GM21576 (cell line): ENCODE results near the gene ROR1.

Experiments
- ATAC-seq: cut with Tn5 transposase; IDR thresholded peaks from one replicate; pipeline ENCODE4 v1.9.1; 2021; ENCODE audit warnings: mild to moderate bottlenecking, moderate library complexity; ENCODE audit not compliant: unreplicated experiment

ROR1 gene

DNA sequence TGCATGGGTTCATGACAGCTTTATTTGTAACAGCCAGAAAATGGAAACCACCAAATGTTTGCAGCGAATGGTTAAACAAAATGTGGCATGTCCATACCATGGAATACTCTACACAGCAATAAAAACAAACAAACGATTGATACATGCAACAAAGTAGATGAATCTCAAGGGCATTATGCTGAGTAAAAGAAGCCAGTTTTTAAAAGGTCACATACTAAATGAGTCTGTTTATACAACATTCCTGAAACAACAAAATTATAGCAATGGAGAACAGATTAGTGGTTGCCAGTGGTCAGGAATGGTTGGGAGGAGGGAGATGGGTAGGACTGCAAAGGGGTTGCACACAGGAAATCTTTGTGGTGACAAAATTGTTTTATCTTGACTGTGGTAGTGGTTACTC is 227.2 kb downstream of the ROR1 start:
- ATAC-seq: no peak

GRCh38 chr1:64004451-64005025 is 230.7 kb downstream of the ROR1 start:
- ATAC-seq: no peak

- no peak for ATAC-seq
Measured at GRCh38 chr1:64005801-64006200, 232.0 kb downstream of the ROR1 start.

- no peak for ATAC-seq
Measured at GRCh38 chr1:64006276-64007051, 232.6 kb downstream of the ROR1 start.

GRCh38 chr1:64010316-64010715 is 236.5 kb downstream of the ROR1 start:
- ATAC-seq: no peak

DNA sequence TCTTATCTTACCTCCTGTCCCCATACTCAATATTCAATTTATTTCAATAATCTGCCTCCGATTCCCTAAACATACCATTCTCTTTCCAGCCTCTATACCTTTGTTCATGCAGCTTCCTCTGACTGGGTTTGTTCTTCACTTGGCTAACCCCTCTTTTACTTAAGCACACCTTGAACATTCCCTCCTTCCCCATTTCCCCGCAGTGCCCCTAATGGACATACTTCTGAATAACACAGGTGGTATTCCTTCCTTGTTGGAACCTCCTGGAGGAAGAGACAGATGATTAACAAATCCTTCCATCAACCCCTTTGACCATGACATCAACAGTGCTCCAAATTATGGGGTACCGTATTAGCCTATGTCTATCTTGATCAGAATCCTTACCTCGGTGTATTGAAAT is 239.6 kb downstream of the ROR1 start:
- no peak for ATAC-seq

DNA sequence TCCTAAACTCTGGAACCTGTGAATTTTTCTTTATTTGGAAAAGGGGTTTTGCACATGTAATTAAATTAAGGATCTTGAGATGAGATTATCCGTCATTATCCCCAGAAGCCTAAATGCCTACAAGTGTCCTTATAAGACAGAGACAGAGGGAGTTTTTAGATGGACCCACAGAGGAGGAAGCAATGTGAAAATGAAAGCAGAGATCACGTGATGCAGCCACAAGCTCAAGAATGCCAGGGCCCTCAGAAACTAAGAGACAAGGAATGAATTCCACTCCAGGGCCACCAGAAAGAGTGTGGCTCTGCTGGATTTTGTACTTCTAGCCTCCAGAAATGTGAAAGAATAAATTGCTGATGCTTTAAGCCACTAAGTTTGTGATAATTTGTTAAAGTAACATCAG is 246.0 kb downstream of the ROR1 start:
- ATAC-seq: no peak

GRCh38 chr1:64021066-64021465 is 247.2 kb downstream of the ROR1 start:
- no peak for ATAC-seq

DNA sequence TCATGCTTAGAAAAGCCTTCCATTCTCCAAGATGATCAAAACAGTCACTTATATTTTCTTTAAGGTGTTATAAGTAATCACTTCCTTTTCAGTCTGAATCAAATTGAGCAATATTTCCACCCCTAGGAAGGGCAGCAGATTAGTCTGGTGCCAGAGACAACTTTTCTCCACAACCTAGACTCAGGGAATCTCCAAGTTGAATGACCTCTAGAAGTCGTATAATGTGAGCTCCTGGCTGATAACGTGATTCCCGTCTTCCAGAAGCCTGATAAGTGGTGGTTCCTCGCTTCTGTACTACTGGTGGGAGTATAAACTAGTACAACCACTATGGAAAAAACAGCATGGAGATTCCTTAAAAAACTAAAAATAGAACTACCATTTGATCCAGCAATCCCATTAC is 251.2 kb downstream of the ROR1 start:
- no peak for ATAC-seq

DNA sequence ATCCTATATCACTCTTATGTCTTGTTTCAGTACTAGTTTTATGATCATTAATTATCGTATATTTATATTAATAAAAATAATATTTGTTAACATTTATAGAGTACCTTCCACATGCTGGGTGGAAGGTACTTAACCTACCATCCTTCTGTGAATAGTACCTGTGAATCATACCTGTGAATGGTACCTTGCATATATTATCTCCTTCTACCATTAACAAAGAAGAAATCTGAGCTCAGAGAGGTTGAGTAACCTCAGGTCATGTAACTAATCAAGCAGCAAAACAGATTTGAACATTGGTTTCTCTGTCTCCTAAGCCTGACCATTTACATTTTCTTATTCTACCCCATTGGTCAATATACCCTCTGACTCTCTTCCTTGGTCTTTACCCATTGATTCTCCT is 255.2 kb downstream of the ROR1 start:
- ATAC-seq: no peak

DNA sequence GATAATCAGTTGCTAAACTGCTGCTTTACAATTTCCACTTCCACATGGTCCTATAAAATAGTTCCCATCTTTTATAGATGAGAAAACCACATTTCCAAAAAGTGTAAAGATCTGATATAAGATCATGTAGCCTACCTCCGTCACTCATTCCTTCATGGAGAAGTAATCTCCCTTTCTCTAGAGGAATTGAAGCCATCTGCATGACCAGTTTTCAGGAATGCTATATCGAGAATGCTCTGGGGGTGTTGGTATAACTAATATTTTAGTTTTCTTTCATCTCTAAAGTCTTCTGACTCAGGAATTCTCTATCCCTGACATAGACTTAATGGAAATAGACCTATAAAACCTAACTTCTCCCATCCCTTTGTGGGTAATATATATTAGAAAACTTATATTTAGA is 256.6 kb downstream of the ROR1 start:
- ATAC-seq: no peak

GRCh38 chr1:64031236-64031635 is 257.4 kb downstream of the ROR1 start:
- ATAC-seq: no peak

DNA sequence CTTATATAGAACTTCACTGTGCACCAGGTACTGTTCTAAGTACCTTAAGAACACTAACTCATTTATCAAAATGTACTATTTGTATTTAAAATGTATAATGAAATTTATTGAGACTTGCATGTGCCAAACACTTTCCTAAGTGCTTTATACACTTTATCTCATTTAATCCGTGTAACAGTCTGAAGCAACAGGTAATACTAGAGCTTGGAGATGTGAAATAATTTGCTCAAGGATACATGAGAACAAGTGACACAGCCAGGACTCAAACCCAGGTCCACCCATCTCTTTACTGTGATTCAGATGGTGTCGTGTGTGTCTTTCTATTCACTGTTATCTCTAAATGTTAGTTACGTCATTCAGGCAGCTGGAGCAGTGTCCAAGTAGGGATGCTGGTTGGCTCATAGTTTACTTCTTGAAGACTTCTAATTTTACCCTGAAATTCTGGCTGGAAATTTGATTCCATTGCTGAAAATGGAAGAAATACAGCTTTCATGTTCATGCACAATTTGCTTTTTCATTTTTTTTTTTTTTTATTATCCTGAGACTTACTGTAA is 259.9 kb downstream of the ROR1 start:
- ATAC-seq: no peak

- ATAC-seq: no peak
Measured at GRCh38 chr1:64036549-64036948, 262.7 kb downstream of the ROR1 start.

- ATAC-seq: no peak
Measured at GRCh38 chr1:64038119-64038518, 264.3 kb downstream of the ROR1 start.

DNA sequence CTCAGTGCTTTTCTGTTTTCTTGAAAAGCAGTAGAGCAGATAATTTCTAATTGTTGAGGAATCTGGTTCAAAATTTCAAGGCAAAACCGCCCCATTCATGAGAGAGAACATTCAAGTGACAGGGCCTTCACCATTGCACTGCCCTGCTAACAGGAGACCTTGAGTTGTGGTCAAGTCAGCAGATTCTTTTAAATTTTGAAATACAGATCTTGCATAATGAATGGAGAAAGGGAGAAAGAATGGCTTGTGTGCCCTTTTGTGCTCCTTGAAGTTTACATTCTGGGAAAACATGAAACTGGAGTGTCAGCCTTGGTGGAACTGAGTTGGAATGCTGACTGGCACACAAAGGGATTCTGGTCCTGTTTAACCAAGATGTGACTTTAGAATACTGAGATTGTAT is 265.1 kb downstream of the ROR1 start:
- no peak for ATAC-seq

DNA sequence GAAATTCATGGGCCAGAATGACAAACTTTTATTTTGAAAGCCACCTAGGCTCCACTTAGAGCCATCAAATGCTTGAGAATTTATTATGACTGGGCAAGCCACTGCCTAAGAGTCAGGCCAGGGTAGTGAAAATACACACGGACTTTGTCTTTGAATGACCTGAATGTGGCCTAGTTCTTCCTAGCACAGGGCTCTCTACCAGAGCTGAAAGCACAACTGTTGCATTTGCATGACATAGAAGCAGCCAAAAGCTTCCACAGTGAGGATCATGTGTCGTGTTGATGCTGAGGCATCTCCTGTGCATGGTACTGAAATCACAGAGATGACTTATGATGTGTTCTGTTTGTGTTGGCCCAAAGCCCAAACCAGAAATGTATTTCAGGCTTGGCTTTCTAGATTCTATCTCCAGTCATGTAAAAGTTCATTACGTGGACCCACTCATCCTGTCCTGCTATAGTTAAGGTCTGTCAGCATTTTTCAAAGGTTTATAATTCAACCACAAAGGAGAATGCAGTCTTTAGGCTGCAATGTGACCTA is 265.6 kb downstream of the ROR1 start:
- ATAC-seq: no peak

DNA sequence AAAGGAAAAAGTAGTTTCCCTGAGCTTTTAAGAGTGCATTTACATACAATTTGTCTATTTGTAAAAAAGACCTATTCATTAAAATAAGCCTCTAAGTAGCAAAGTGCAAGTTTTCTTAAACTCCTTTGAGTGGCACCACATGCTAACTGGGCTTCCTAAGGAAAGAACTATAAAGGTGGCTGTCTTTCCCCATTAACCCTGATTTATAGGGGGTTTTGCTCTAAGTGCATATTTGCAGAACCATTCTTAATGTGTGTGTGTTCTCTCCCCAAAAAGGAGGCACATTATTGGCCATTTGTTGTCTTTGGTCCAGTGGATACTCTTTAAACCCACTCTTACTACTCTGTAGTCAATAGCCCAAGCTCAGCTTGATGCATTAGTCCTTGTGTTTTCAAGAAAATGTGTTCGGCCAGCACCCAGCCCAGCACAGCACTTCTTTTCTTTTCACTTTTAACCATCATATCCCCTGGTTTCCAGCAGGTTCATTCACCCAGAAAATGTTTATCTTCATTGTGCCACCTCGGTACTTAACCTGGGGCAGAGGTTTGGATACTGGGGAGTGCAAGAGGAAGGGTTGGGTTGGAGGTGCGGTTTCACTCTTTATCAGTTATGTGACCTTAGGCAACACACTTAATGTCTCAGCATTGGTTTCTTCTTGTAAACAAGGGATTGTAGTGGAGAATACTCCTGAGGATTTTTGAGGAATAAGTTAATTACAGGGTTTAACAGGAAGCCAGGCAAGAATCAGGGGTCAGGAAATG is 267.7 kb downstream of the ROR1 start:
- no peak for ATAC-seq

DNA sequence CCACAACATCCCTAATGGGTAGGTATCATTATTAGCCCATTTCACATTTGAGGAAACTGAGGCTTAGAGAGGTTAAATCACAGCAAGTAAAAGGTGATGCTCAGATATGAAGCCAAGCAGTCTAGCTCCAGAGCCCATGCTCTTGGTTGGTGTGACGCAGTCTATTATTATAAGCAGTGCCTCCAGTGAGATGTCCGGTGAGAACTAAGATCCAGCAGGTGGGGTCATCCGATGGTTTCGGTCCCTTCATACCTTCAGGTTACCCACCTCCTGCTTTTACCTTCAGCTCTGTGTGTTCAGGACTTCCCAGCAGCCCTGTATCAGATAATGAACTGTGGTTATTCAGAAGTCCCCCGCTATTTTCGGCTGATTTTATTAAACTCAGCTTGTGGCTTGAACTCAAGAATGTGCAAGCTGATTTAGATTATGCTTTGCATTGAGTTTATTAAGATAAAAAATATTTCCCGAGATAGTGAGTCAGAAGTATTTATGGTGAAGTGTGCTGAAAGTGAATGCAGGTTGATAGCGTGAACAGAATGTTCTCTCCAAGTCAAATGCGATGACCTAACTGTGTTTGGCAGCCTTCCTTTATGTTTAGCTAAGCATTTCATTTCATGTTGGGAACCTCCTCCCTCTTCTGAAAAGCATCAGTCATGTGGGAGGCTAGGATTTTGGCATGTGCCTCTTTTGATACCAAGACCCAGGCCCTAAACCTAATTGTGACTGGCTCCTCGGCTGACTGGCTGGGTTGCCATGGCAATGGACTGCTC is 268.7 kb downstream of the ROR1 start:
- ATAC-seq: no peak

- no peak for ATAC-seq
Measured at GRCh38 chr1:64043288-64043687, 269.5 kb downstream of the ROR1 start.

DNA sequence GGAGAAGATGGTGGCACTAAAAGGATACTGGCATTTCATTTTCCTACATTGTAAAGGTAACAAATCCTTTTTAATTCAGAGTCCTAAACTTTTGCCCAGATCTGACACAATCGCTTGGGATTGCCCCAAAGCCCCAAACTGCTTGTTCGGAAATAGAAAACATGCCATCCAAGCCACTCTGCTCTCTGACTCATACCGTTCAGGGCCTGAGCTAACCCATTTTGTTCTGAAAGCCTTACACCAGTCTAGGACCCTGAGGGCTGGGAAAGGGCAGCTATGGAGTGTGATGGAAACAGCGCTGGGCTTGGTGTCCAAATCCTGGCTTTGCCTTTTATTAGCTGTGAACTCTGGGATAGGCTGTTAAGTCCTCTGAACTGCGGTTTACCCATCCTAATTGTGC is 270.2 kb downstream of the ROR1 start:
- no peak for ATAC-seq
